ENCODE measurements around the gene APMAP. TPM values are rescaled to one million over a fixed set of nuclear protein-coding genes. Genes with fewer than 3 reads are reported as not detected.

The APMAP gene
- total and polyA plus RNA-seq, 9 of the 15 experiments (the other 6 are each of a cell fraction or from before 2014, with no cell fraction given) = 6.7 to 18.2 (median 14.4) TPM

GRCh38 chr20:25018841-25019240 is 26.3 kb upstream of the APMAP start:
- TF ChIP-seq ZNF444 (CRISPR knock-in tag; IDR thresholded peaks at IDR 0.05) = no peak
- TF ChIP-seq HNRNPUL1 (IDR thresholded peaks at IDR 0.05; ENCODE audit: low read length) = no peak
- no peak for TF ChIP-seq ASH1L (IDR thresholded peaks at IDR 0.05; ENCODE audit: borderline replicate concordance, low read depth, partially characterized antibody)
- TF ChIP-seq NFIX (CRISPR knock-in tag; IDR thresholded peaks at IDR 0.05; ENCODE audit: low read depth) = no peak
- TF ChIP-seq SMARCA4 (IDR thresholded peaks at IDR 0.05) = no peak
- TF ChIP-seq SMC3 (conservative IDR thresholded peaks at IDR 0.05; ENCODE audit: insufficient read depth, low read depth, low read length) = no peak
- no peak for TF ChIP-seq TRIM28 (IDR thresholded peaks at IDR 0.05)
- no peak for TF ChIP-seq SNRNP70 (optimal IDR thresholded peaks at IDR 0.05; ENCODE audit: low read depth, low read length)
- TF ChIP-seq, protein P1, sequence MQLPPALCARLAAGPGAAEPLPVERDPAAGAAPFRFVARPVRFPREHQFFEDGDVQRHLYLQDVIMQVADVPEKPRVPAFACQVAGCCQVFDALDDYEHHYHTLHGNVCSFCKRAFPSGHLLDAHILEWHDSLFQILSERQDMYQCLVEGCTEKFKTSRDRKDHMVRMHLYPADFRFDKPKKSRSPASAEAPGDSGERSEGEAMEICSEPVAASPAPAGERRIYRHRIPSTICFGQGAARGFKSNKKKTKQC (CRISPR knock-in tag; IDR thresholded peaks at IDR 0.05) = no peak
- no peak for TF ChIP-seq SMARCE1 (IDR thresholded peaks at IDR 0.05)
- TF ChIP-seq, protein P2, sequence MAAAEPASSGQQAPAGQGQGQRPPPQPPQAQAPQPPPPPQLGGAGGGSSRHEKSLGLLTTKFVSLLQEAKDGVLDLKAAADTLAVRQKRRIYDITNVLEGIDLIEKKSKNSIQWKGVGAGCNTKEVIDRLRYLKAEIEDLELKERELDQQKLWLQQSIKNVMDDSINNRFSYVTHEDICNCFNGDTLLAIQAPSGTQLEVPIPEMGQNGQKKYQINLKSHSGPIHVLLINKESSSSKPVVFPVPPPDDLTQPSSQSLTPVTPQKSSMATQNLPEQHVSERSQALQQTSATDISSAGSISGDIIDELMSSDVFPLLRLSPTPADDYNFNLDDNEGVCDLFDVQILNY (CRISPR knock-in tag; IDR thresholded peaks at IDR 0.05) = no peak
- no peak for TF ChIP-seq CBX2 (IDR thresholded peaks at IDR 0.05; ENCODE audit: insufficient read depth, low read length, poor library complexity, severe bottlenecking)
- TF ChIP-seq, protein P3, sequence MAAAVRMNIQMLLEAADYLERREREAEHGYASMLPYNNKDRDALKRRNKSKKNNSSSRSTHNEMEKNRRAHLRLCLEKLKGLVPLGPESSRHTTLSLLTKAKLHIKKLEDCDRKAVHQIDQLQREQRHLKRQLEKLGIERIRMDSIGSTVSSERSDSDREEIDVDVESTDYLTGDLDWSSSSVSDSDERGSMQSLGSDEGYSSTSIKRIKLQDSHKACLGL (CRISPR knock-in tag; IDR thresholded peaks at IDR 0.05; ENCODE audit: borderline replicate concordance, poor library complexity, severe bottlenecking) = no peak
- TF ChIP-seq HDAC2 (IDR thresholded peaks at IDR 0.05) = no peak
- TF ChIP-seq, protein P4, sequence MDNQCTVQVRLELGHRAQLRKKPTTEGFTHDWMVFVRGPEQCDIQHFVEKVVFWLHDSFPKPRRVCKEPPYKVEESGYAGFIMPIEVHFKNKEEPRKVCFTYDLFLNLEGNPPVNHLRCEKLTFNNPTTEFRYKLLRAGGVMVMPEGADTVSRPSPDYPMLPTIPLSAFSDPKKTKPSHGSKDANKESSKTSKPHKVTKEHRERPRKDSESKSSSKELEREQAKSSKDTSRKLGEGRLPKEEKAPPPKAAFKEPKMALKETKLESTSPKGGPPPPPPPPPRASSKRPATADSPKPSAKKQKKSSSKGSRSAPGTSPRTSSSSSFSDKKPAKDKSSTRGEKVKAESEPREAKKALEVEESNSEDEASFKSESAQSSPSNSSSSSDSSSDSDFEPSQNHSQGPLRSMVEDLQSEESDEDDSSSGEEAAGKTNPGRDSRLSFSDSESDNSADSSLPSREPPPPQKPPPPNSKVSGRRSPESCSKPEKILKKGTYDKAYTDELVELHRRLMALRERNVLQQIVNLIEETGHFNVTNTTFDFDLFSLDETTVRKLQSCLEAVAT (IDR thresholded peaks at IDR 0.05) = no peak
- no peak for TF ChIP-seq GABPA (tag; conservative IDR thresholded peaks at IDR 0.05; ENCODE audit: low read depth)
- no peak for TF ChIP-seq SAFB (IDR thresholded peaks at IDR 0.05; ENCODE audit: borderline replicate concordance, low read depth, low read length)
- TF ChIP-seq BCL6 (CRISPR knock-in tag; IDR thresholded peaks at IDR 0.05) = no peak
- no peak for TF ChIP-seq CHD2 (IDR thresholded peaks at IDR 0.05; ENCODE audit: low read depth, low read length)
- ChIA-PET POLR2A (no interaction called here), CTCF (ENCODE audit: low intra/inter-chr PET ratio) (no interaction called here)
- ATAC-seq (no peak), DNase-seq (ENCODE audit: extremely low read depth in 1 of 4, low spot score in 3 of 4) (no peak), FAIRE-seq (no peak)
- no peaks in the 10 kb centered on the region for H3K9me1 ChIP-seq (ENCODE audit: control insufficient read depth, insufficient read depth, low read length)
- H4K20me1 ChIP-seq (replicated peaks; ENCODE audit: control insufficient read depth, insufficient read depth, low read length) = no peaks in the 10 kb centered on the region; the same call in 1 of the 2 replicates
- no peak overlapping the region for H3K4me2 ChIP-seq (ENCODE audit: insufficient read depth, low read length)
- H3K4me3 ChIP-seq = no peak overlapping the region
- no peak overlapping the region for H2AFZ ChIP-seq (ENCODE audit: low read depth, low read length)
- no peaks in the 10 kb centered on the region for H3K4me1 ChIP-seq (replicated peaks in 1 of 2; ENCODE audit: control insufficient read depth in 2 of 2, insufficient read depth in 2 of 2, low read length in 2 of 2)
- 0% methylated on average over 6 of the region's 6 CpGs for WGBS (ENCODE audit: insufficient coverage, low coverage, missing lambda C conversion rate)
- no peaks in the 10 kb centered on the region for H3K79me2 ChIP-seq (ENCODE audit: control insufficient read depth, insufficient read depth, low read length)
- no peaks in the 10 kb centered on the region for H3K36me3 ChIP-seq (ENCODE audit: control insufficient read depth, insufficient read depth, low read length)
- H3K27ac ChIP-seq (ENCODE audit: extremely low read depth, low read depth, low read length) = no peak overlapping the region
- no peak overlapping the region for H3K9ac ChIP-seq (ENCODE audit: insufficient read depth in 1 of 2, low read depth in 2 of 2, low read length in 2 of 2)
- peaks cover 0 to 46% of the 10 kb centered on the region in 2 experiments; a peak in 3 of 5 replicates for H3K27me3 ChIP-seq (ENCODE audit: control insufficient read depth in 2 of 2, insufficient read depth in 2 of 2, low read length in 2 of 2)
- no peaks in the 10 kb centered on the region for H3K9me3 ChIP-seq (replicated peaks; ENCODE audit: control insufficient read depth, insufficient read depth, low read depth, low read length)
- in situ Hi-C loops (cut with MboI) (no loop called here), intact Hi-C loops (cut with micrococcal nuclease) (no loop called here)
- BruUV-seq (replicated peaks) = no TSS peak

Data from K562 (cell line).